HEK293 (cell line): ENCODE results near the gene HECA.

ENCODE experiments used
- CTCF ChIP-seq: fragments of 450-650 bp; formaldehyde crosslinking; IDR thresholded peaks from 2 replicates; pipeline ENCODE4 v1.5.1; 2016; ENCODE audit warnings: missing biosample characterization, missing genetic modification characterization
- TCF7L2 ChIP-seq: IDR thresholded peaks from 2 replicates; pipeline ENCODE4 v1.6.1; 2011; ENCODE audit warnings: low read depth, mild to moderate bottlenecking, inconsistent platforms, low read length, moderate library complexity, borderline replicate concordance
- TF ChIP-seq, protein P1 (sequence below): fragments of 450-650 bp; formaldehyde crosslinking; IDR thresholded peaks from 2 replicates; pipeline ENCODE4 v1.5.1; 2016; ENCODE audit warnings: missing biosample characterization, missing genetic modification characterization

DNA sequence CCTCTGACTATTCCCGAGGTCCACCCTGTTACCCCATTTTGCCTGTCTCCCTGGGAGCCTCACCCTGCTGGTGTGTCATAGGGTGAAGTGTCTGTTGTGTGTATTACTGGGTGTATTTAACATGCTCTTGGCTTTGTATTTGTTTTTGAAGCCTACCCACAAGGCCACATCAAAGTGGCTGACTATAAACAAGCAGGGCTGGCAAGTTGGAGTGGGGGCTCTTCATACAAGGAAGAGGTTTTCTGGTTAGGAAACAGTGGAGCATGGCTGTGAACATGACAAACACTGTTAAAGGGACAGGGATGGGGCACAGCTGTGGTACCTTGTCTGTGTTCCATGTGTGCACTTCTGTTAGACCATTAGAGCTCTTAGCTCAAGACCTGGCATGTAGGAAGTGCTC, 26.3 kb downstream of the HECA start:
- TF ChIP-seq, protein P1, sequence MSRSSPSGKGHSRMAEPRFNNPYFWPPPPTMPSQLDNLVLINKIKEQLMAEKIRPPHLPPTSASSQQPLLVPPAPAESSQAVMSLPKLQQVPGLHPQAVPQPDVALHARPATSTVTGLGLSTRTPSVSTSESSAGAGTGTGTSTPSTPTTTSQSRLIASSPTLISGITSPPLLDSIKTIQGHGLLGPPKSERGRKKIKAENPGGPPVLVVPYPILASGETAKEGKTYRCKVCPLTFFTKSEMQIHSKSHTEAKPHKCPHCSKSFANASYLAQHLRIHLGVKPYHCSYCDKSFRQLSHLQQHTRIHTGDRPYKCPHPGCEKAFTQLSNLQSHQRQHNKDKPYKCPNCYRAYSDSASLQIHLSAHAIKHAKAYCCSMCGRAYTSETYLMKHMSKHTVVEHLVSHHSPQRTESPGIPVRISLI: no peak
- TF ChIP-seq CTCF (tag by site-specific recombination) (no peak), TCF7L2 (no peak)
